NCI-H1092 (cell line): ENCODE measurements around the gene CD274.
"Not testable (repeated sequence)": the region's sequence is repeated elsewhere in the genome, so short reads cannot be mapped to it uniquely, and the experiment has no call there.

Experiments
- DNase-seq: peaks from one replicate; lab custom pipeline; 2025; lab: John Stamatoyannopoulos, UW

CD274 gene

DNA sequence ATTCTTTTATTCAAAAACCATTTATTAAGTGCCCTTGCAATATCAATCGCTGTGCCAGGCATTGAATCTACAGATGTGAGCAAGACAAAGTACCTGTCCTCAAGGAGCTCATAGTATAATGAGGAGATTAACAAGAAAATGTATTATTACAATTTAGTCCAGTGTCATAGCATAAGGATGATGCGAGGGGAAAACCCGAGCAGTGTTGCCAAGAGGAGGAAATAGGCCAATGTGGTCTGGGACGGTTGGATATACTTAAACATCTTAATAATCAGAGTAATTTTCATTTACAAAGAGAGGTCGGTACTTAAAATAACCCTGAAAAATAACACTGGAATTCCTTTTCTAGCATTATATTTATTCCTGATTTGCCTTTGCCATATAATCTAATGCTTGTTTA is 18.5 kb downstream of the CD274 start:
- DNase-seq, result no peak

DNA sequence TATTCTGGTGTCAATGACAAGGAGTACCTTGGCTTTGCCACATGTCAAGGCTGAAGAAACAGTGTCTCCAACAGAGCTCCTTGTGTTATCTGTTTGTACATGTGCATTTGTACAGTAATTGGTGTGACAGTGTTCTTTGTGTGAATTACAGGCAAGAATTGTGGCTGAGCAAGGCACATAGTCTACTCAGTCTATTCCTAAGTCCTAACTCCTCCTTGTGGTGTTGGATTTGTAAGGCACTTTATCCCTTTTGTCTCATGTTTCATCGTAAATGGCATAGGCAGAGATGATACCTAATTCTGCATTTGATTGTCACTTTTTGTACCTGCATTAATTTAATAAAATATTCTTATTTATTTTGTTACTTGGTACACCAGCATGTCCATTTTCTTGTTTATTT is 19.8 kb downstream of the CD274 start:
- DNase-seq, result no peak

GRCh38 chr9:5470816-5471215 is 20.5 kb downstream of the CD274 start:
- no peak for DNase-seq

- DNase-seq, result not testable (repeated sequence)
Observed at GRCh38 chr9:5475611-5476010, 25.3 kb downstream of the CD274 start.

GRCh38 chr9:5478206-5478605 is 27.9 kb downstream of the CD274 start:
- DNase-seq, result no peak

- no peak for DNase-seq
Observed at GRCh38 chr9:5479994-5480694, 29.8 kb downstream of the CD274 start.

GRCh38 chr9:5480919-5481318 is 30.6 kb downstream of the CD274 start:
- no peak for DNase-seq

- no peak for DNase-seq
Observed at GRCh38 chr9:5481322-5482040, 31.1 kb downstream of the CD274 start.

DNA sequence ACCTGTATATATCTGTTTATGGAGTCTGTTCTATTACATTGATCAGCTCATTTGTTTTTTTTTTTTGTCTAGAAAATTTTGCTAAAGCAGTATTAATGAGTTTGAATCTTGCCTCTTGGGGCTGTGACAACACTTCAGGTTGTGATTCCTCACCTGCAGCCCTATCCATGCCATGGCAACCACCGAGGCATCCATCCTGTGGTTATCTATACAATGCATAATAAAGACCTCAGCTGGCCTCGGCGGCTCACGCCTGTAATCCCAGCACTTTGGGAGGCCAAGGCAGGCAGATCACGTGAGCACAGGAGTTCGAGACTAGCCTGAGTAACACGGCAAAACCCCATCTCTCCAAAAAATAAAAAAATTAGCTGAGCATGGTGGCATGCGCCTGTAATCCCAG is 31.9 kb downstream of the CD274 start:
- no peak for DNase-seq

DNA sequence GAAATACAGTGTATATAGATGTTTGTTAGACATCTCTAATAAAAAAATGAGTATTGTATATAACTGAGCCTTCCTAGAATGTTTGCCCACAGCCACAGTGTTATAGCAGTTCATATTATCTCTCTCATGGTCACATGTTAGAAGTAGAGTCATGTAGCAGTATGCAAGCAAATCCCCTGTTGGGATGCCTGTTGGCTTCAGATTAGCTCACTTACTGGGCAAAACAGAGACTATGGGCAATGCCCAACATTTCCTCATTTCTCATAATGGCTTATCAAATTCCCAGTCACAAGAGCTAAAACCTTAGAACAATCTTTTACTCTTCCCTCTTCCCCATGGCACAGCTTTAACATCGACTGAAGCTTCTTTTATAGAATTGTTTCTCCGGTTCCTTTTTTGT is 33.0 kb downstream of the CD274 start:
- no peak for DNase-seq

DNA sequence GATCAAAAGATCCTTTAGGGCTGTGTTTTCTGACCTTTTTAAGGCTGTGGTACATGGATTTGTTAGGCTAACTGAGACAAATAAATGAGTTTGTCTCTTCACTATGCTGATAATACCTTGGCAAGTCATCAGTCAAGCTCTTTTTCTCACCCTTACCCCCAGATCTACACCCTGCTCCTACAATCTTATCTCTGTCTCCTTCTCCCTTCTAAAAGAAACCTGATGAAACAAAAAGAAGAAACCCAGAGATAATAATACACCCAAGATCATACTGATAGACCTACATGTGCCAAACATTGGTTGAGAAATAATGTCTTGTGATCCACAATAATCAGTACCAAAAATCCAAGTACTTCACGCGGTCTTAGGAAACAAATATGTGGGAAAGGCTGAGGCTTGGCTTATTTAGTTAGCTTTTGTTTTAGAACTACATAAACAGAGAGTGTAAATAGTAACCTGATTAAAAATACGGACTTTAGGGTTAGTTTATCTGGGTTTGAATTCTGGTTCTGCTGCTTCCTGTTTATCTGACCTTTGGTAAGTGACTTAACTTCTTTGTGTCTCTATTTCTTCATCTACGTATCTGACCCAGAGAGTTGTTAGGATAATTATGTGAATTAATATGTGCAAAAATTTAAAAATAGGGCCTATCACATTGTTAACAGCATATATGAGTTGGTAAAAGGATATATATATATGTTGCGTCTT is 35.2 kb downstream of the CD274 start:
- DNase-seq, result no peak

DNA sequence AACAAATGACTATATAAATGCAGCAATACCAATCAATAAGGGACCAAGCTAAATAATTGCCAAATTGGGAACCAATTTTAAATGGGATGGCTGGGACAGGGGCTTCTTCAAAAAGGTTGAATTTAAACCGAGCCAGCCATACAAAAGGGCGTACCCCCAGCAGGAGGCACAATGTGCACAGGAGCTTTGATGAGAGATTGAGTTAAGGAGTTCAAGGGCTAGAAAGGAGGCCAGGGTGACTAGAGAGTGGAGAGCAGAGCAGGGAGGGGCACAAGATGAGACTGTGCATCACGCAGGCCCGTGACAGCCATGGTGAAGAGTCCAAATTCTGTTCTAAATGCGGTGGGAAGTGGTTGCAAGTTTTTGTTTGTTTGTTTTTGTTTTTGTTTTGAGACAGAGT is 36.6 kb downstream of the CD274 start:
- no peak for DNase-seq

GRCh38 chr9:5488221-5489008 is 38.1 kb downstream of the CD274 start:
- no peak for DNase-seq

DNA sequence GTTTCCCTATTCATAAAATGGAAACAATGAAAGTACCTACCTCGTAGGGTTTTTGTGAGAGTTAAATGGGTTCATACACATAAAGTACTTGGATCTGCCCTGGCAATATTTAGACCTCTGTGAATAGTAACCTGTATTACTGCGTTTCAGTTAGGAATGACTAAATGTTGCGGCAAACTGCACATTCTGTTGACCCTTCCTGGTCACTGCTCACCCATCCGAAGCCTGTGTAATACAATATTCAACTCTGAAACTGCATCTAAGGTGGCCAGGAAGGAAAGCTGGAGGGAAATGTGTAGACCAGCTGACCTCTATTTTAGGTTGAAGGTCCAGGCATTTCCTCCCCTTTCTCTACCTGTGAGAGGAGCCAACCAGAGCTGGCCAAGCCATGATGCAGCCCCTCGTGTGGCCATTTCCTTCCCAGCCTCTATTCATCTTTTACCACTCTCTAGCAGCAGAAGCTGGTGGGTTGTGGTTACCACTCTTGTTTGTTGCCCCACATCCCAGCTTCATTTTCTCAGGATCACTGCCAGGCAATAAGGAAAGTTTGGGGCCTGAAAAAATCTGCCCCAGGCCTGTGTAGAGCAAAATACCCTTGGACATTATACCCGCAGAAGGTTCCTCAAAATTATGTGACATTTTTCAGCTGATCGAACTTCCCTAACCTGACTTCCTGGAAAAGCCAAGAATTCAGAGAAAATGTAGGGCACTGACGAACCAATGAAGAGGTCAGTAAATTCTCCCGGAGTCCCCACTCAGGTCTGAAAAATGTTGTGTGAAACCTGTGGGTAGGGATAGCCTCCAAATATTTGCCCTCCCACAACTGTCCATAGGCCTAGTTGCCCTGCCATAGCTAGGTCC is 39.5 kb downstream of the CD274 start:
- DNase-seq, result no peak

GRCh38 chr9:5492965-5493678 is 42.8 kb downstream of the CD274 start:
- no peak for DNase-seq

GRCh38 chr9:5493679-5494511 is 43.6 kb downstream of the CD274 start:
- no peak for DNase-seq

- DNase-seq, result not testable (repeated sequence)
Observed at GRCh38 chr9:5494765-5495164, 44.4 kb downstream of the CD274 start.

- no peak for DNase-seq
Observed at GRCh38 chr9:5499157-5499556, 48.8 kb downstream of the CD274 start.

DNA sequence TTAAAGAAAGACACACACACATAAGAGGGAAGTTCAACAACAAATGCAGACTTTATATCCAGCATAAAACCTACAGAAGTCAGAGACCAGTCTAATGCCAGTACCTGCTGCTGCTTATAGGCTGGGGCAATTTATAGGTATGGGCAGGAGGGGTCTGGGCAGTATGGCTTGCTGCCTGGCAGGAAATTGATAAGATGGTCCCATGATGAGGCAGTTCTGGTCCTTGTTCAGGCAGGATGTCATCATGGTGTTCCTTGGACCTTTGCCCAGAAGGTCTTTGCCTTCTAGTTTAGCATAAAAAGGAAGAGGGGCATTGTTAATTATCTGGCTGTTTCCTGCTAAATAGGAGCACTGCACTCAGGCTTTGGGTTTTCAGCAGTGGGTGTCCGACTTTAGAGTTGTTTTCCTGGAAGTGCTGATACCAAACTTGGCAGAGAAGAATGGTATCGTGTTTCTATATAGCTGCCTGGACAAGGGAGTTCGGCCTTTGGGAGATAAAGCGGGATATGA is 49.6 kb downstream of the CD274 start:
- DNase-seq, result peak; percentile 61
